ENCODE measurements around the gene FAM219B. TPM values are rescaled to one million over a fixed set of nuclear protein-coding genes. Genes with fewer than 3 reads are reported as not detected.
"Not testable (repeated sequence)": the region's sequence is repeated elsewhere in the genome, so short reads cannot be mapped to it uniquely, and the experiment has no call there.

Gene FAM219B
- polyA plus RNA-seq, 1 experiment = 38.2 TPM

DNA sequence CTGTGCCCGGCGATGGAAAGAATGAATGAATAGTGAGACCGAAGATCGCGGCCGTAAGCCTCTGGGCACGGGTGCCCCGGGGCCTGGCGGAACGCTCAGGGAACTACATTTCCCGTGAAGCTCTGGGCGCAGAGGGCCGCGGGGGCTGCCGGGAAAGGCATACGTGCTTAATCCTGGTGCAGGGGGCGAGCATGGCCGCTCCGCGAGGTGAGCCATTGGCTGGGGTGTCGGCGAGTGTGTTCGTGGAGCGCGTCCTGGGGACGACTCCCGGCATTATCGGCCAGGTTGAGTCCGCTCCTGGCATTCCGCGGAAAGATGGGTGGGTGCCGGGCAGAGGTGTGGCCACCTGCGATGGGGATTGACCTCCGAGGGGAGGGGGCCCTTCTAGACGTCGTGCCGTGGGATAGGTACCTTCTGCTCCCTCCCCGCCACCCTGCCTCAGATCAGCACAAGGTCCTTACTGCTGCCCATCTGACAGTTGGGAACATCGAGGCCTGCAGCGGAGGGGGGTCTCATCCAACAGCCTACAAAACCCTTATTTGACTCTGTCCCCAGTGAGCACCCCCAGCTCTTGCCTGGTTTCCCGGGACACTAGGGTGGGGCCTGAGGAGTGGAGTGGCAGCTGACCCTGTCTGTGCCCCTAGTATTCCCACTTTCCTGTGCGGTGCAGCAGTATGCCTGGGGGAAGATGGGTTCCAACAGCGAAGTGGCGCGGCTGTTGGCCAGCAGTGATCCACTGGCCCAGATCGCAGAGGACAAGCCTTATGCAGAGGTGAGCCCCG lies 16.6 kb downstream of the FAM219B start, which contains the start of gene MPI:
MPI (plus strand) TSS at position 160 of the 782 bp plus-strand sequence; CDS start at position 192, 32 bp downstream.
- ChIA-PET POLR2A (interaction anchor here (0.6 to 1.6 kb wide), 3 partner anchors 9 to 16 kb away, joined by 4 to 5 read pairs (median 5); partner anchors contain the start of gene FAM219B), CTCF (interaction anchor here (1.1 to 5.7 kb wide), 2 partner anchors 12 to 60 kb away, joined by 4 to 61 read pairs; no protein-coding TSS in a partner anchor)
- Histone ChIP-seq H3K27ac (ENCODE audit: low read depth, low read length) (no peak within 1 kb of the TSS), H3K4me3 (ENCODE audit: low read depth, low read length) (peak within 1 kb of the TSS; percentile 96), H3K27me3 (ENCODE audit: control insufficient read depth, insufficient read depth, low read length) (no peaks in the 10 kb centered on the region), H3K9me3 (ENCODE audit: control insufficient read depth, insufficient read depth, low read length) (no peaks in the 10 kb centered on the region; the same call in 1 of the 2 replicates)
- DNase-seq (ENCODE audit: low read depth, low spot score) = peak; percentile 30
- TF ChIP-seq, protein P1, sequence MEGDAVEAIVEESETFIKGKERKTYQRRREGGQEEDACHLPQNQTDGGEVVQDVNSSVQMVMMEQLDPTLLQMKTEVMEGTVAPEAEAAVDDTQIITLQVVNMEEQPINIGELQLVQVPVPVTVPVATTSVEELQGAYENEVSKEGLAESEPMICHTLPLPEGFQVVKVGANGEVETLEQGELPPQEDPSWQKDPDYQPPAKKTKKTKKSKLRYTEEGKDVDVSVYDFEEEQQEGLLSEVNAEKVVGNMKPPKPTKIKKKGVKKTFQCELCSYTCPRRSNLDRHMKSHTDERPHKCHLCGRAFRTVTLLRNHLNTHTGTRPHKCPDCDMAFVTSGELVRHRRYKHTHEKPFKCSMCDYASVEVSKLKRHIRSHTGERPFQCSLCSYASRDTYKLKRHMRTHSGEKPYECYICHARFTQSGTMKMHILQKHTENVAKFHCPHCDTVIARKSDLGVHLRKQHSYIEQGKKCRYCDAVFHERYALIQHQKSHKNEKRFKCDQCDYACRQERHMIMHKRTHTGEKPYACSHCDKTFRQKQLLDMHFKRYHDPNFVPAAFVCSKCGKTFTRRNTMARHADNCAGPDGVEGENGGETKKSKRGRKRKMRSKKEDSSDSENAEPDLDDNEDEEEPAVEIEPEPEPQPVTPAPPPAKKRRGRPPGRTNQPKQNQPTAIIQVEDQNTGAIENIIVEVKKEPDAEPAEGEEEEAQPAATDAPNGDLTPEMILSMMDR (IDR thresholded peaks at IDR 0.05; ENCODE audit: low read depth, low read length) = no peak

DNA sequence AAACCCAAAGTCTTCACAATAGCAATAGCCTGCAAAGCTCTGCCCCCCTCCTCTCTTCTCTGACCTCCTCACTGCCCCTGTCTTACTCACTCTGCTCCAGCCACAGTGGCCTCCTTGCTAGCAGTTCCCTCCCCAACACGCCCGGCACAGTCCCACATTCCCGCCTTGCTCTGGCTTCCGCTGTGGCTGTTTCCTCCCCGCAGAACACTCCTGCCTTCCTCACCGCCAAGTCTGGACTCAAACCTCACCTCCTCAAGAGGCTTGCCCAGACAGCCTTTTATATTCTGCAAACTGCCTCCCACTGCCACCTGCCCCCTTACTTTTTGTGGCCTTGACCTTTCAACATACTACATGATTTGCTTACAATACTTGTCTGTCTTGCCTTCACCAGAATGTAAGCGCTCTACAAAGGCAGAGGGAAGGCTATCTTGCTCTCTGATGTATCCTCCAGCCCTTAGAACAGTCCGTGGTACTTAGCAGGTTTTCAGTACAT lies 17.2 kb downstream of the FAM219B start:
- H3K9me3 ChIP-seq (ENCODE audit: control insufficient read depth, insufficient read depth, low read length) = no peaks in the 10 kb centered on the region; the same call in 1 of the 2 replicates
- POLR2A ChIA-PET = interaction anchor here (0.6 to 1.6 kb wide), 3 partner anchors 8 to 17 kb away, joined by 4 to 5 read pairs (median 5); partner anchors contain the start of gene FAM219B

DNA sequence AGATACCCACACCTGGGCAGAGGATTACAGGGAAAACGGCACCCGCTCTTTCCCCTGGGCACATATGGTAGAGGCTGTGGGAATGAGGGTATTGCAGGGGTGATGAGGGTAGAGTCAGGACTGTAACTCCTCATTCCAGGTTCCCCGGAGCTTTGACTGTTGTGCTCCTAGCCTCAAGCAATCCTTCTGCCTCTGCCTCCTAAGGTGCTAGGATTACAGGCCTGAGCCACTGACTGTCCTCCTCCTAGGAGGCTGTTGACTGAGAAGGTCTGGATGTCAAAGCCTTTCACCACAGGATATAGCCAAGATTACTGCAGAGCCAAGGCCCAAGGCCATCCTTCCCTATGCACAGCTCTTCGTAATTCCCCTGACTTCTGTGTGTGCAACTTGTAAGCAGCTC lies 17.9 kb downstream of the FAM219B start:
- ChIA-PET POLR2A (interaction anchor here (1.1 to 1.6 kb wide), 2 partner anchors 13 to 18 kb away, joined by 3 to 5 read pairs; partner anchors contain the start of gene FAM219B), CTCF (interaction anchor here (5.7 kb wide), 1 partner anchor 13 kb away, joined by 61 read pairs; no protein-coding TSS in a partner anchor)
- Histone ChIP-seq H3K27me3 (ENCODE audit: control insufficient read depth, insufficient read depth, low read length) (no peaks in the 10 kb centered on the region), H3K9me3 (ENCODE audit: control insufficient read depth, insufficient read depth, low read length) (no peaks in the 10 kb centered on the region; the same call in 1 of the 2 replicates), H3K27ac (ENCODE audit: low read depth, low read length) (no peak overlapping the region), H3K4me3 (ENCODE audit: low read depth, low read length) (no peak overlapping the region)
- TF ChIP-seq, protein P1 (IDR thresholded peaks at IDR 0.05; ENCODE audit: low read depth, low read length) = no peak
- no peak for DNase-seq (ENCODE audit: low read depth, low spot score)

More for the DNA sequence above, 17.2 kb downstream of the FAM219B start:
- CTCF ChIA-PET = interaction anchor here (1.1 to 5.7 kb wide), 2 partner anchors 12 to 61 kb away, joined by 4 to 61 read pairs; no protein-coding TSS in a partner anchor
- H3K27me3 ChIP-seq (ENCODE audit: control insufficient read depth, insufficient read depth, low read length) = no peaks in the 10 kb centered on the region
- no peak overlapping the region for H3K27ac ChIP-seq (ENCODE audit: low read depth, low read length)
- H3K4me3 ChIP-seq (ENCODE audit: low read depth, low read length) = peak overlapping the region; percentile 96
- no peak for DNase-seq (ENCODE audit: low read depth, low spot score)
- TF ChIP-seq, protein P1 (IDR thresholded peaks at IDR 0.05; ENCODE audit: low read depth, low read length) = no peak

DNA sequence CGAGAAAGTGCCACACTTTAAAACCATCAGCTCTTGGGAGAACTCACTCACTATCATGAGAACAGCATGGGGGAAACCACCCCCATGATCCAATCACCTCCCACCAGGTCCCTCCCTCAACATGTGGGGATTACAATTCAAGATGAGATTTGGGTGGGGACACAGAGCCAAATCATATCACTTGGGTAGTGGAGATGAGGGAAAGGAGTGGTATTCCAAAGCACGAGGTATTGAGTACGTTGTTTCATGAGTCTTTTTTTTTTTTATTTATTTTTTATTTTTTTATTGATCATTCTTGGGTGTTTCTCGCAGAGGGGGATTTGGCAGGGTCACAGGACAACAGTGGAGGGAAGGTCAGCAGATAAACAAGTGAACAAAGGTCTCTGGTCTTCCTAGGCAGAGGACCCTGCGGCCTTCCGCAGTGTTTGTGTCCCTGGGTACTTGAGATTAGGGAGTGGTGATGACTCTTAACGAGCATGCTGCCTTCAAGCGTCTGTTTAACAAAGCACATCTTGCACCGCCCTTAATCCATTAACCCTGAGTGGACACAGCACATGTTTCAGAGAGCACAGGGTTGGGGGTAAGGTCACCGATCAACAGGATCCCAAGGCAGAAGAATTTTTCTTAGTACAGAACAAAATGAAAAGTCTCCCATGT lies 19.0 kb downstream of the FAM219B start:
- H3K9me3 ChIP-seq (ENCODE audit: control insufficient read depth, insufficient read depth, low read length); CTCF ChIA-PET; H3K27ac ChIP-seq (ENCODE audit: low read depth, low read length); H3K27me3 ChIP-seq (ENCODE audit: control insufficient read depth, insufficient read depth, low read length); DNase-seq (ENCODE audit: low read depth, low spot score); H3K4me3 ChIP-seq (ENCODE audit: low read depth, low read length): not testable (repeated sequence)
- POLR2A ChIA-PET = interaction anchor here (1.1 kb wide), 1 partner anchor 14 kb away, joined by 3 read pairs; no protein-coding TSS in a partner anchor

DNA sequence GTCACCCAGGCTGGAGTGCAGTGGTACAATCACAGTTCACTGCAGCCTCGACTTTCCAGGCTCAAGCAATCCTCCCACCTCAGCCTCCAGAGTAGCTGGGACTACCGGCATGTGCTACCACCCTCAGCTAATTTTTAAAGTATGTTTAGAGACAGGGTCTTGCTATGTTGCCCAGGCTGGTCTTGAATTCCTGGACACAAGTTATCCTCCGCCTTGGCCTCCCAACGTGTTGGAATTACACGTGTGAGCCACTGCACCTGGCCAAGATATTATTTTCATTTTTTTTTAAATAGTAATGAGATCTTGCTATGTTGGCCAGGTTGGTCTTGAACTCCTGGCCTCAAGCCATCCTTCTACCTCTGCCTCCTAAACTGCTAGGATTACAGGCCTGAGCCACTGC lies 21.2 kb downstream of the FAM219B start:
- H3K27me3 ChIP-seq (ENCODE audit: control insufficient read depth, insufficient read depth, low read length) = no peaks in the 10 kb centered on the region
- H3K27ac ChIP-seq (ENCODE audit: low read depth, low read length) = no peak overlapping the region
- ChIA-PET POLR2A (interaction anchor here (1.4 kb wide), 1 partner anchor 12 kb away, joined by 5 read pairs; the partner anchor contains the start of gene SCAMP2), CTCF (interaction anchor here (3.0 kb wide), 1 partner anchor 17 kb away, joined by 20 read pairs; no protein-coding TSS in a partner anchor)
- DNase-seq (ENCODE audit: low read depth, low spot score) = no peak
- TF ChIP-seq, protein P1 (IDR thresholded peaks at IDR 0.05; ENCODE audit: low read depth, low read length) = no peak
- no peak overlapping the region for H3K4me3 ChIP-seq (ENCODE audit: low read depth, low read length)
- peaks cover 9% of the 10 kb centered on the region; the same call in 1 of the 2 replicates for H3K9me3 ChIP-seq (ENCODE audit: control insufficient read depth, insufficient read depth, low read length)

Data from AG04450 (cell line).